Measurements from ENCODE around the gene DHRS7. TPM values are rescaled to one million over a fixed set of nuclear protein-coding genes. Genes with fewer than 3 reads are reported as not detected.

The DHRS7 gene
- total and polyA plus RNA-seq, 2 experiments from 2014 or later: 55.0 to 88.9 TPM

- H4K20me1 ChIP-seq (ENCODE audit: insufficient read depth): no peaks in the 10 kb centered on the region
- H3K4me1 ChIP-seq (ENCODE audit: insufficient read depth): peaks cover 32% of the 10 kb centered on the region
- no peak overlapping the region for H2AFZ ChIP-seq
- no peaks in the 10 kb centered on the region for H3K27me3 ChIP-seq (replicated peaks; ENCODE audit: insufficient read depth)
- H3F3A ChIP-seq (ENCODE audit: insufficient read depth): peaks cover 26% of the 10 kb centered on the region
- H3K9ac ChIP-seq: 0 out of 2 replicates have a peak overlapping the region, but pooled peaks have one; percentile 2
- H3K79me2 ChIP-seq (ENCODE audit: insufficient read depth): peaks cover 86% of the 10 kb centered on the region
- H3K4me2 ChIP-seq (ENCODE audit: unreplicated experiment): peak overlapping the region; percentile 96
- no peaks in the 10 kb centered on the region for H3K9me2 ChIP-seq (ENCODE audit: insufficient read depth)
- peak overlapping the region; percentile 58 for H3K27ac ChIP-seq
- no peaks in the 10 kb centered on the region for H3K36me3 ChIP-seq (ENCODE audit: low read depth)
- 60 to 61% methylated on average over 3 of the region's 3 CpGs for WGBS, 2 experiments (ENCODE audit: low coverage in 1 of 2, low lambda C conversion rate in 2 of 2, missing lambda C conversion rate in 2 of 2)
- TF ChIP-seq EZH2phosphoT487 (IDR thresholded peaks at IDR 0.05; ENCODE audit: insufficient read depth, low read depth): no peak
- no peak for TF ChIP-seq EZH2 (IDR thresholded peaks at IDR 0.05; ENCODE audit: insufficient read depth, poor library complexity, severe bottlenecking)
- H3K9me3 ChIP-seq (ENCODE audit: low read depth): no peaks in the 10 kb centered on the region
- in situ Hi-C loops (cut with MboI): no loop called here
- DNase-seq: peak; percentile 69
- no peak overlapping the region for H3K4me3 ChIP-seq
Observed at GRCh38 chr14:60095781-60096450, 69.3 kb downstream of the DHRS7 start.

GRCh38 chr14:60095231-60095630 is 70.0 kb downstream of the DHRS7 start:
- TF ChIP-seq EZH2phosphoT487 (IDR thresholded peaks at IDR 0.05; ENCODE audit: insufficient read depth, low read depth) (no peak), EZH2 (IDR thresholded peaks at IDR 0.05; ENCODE audit: insufficient read depth, poor library complexity, severe bottlenecking) (no peak)
- H3K4me1 ChIP-seq (ENCODE audit: insufficient read depth): peaks cover 37% of the 10 kb centered on the region
- peaks cover 80% of the 10 kb centered on the region for H3K79me2 ChIP-seq (ENCODE audit: insufficient read depth)
- no peaks in the 10 kb centered on the region for H3K36me3 ChIP-seq (ENCODE audit: low read depth)
- H3F3A ChIP-seq (ENCODE audit: insufficient read depth): peaks cover 26% of the 10 kb centered on the region
- no peak overlapping the region for H2AFZ ChIP-seq
- H3K9me3 ChIP-seq (ENCODE audit: low read depth): no peaks in the 10 kb centered on the region
- H3K9me2 ChIP-seq (ENCODE audit: insufficient read depth): no peaks in the 10 kb centered on the region
- no peaks in the 10 kb centered on the region for H4K20me1 ChIP-seq (ENCODE audit: insufficient read depth)
- no peak for DNase-seq
- no peaks in the 10 kb centered on the region for H3K27me3 ChIP-seq (replicated peaks; ENCODE audit: insufficient read depth)
- H3K4me3 ChIP-seq: peak overlapping the region; percentile 94; the same call in 1 of the 2 replicates
- in situ Hi-C loops (cut with MboI): no loop called here
- H3K4me2 ChIP-seq (ENCODE audit: unreplicated experiment): peak overlapping the region; percentile 96
- peak overlapping the region; percentile 58 for H3K27ac ChIP-seq
- H3K9ac ChIP-seq: no peak overlapping the region

DNA sequence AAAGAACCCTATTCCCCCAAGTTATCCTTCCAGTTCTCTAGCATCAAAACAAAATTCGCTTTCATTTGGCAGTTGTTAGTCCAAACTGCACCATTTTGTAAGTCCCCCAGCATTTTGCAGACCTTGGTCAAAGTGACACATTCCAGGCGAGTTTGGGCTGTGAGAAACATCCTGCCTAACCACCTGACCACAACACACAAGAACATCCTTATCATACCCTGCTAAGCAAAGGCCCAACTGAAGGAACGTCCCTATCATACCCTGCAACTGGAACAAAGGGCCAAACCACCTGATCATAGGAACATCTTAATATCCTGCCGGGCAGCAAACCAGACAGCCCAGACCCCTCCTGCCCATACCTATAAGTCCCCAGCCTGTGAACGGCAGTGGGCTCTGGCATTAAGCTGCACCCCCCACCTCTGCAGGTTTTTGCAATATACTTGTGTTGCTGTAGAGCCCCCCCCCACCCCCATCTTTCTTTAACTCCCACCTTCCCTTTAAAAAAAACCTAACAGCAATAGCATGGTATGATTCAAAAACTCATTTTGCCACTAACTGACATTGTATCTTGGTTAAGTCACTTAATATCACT is 70.8 kb downstream of the DHRS7 start:
- no peak overlapping the region for H3K9ac ChIP-seq
- peaks cover 26% of the 10 kb centered on the region for H3F3A ChIP-seq (ENCODE audit: insufficient read depth)
- H3K27ac ChIP-seq: peak overlapping the region; percentile 98
- peaks cover 37% of the 10 kb centered on the region for H3K4me1 ChIP-seq (ENCODE audit: insufficient read depth)
- H3K4me3 ChIP-seq: peak overlapping the region; percentile 94
- no peaks in the 10 kb centered on the region for H3K9me3 ChIP-seq (ENCODE audit: low read depth)
- no peak overlapping the region for H2AFZ ChIP-seq
- H3K36me3 ChIP-seq (ENCODE audit: low read depth): no peaks in the 10 kb centered on the region
- peaks cover 71% of the 10 kb centered on the region for H3K79me2 ChIP-seq (ENCODE audit: insufficient read depth)
- H3K4me2 ChIP-seq (ENCODE audit: unreplicated experiment): peak overlapping the region; percentile 96
- WGBS, 2 experiments (ENCODE audit: low coverage in 1 of 2, low lambda C conversion rate in 2 of 2, missing lambda C conversion rate in 2 of 2): 75 to 81% methylated on average over 5 of the region's 5 CpGs
- no peaks in the 10 kb centered on the region for H3K27me3 ChIP-seq (replicated peaks; ENCODE audit: insufficient read depth)
- peak; percentile 22 for DNase-seq
- TF ChIP-seq EZH2phosphoT487 (IDR thresholded peaks at IDR 0.05; ENCODE audit: insufficient read depth, low read depth) (no peak), EZH2 (IDR thresholded peaks at IDR 0.05; ENCODE audit: insufficient read depth, poor library complexity, severe bottlenecking) (no peak)
- H4K20me1 ChIP-seq (ENCODE audit: insufficient read depth): no peaks in the 10 kb centered on the region
- in situ Hi-C loops (cut with MboI): no loop called here
- no peaks in the 10 kb centered on the region for H3K9me2 ChIP-seq (ENCODE audit: insufficient read depth)

Other genes starting within 250 kb of the DHRS7 start
- gene LRRC9, start 245.3 kb downstream of the DHRS7 start, total RNA-seq (2014; rRNA removed; shearing (Covaris generic)): not detected in 2 replicates
- not detected in 2 replicates for gene LRRC9, start 245.3 kb downstream of the DHRS7 start, polyA plus RNA-seq (2016; fragmentation: Nextera tagmentation; extraction: Ambion mirVana)
- gene PCNX4, start 73.5 kb downstream of the DHRS7 start, total RNA-seq (2014; rRNA removed; shearing (Covaris generic)): 44.3 and 95.1 TPM in 2 replicates
- gene PCNX4, start 73.5 kb downstream of the DHRS7 start, polyA plus RNA-seq (2016; fragmentation: Nextera tagmentation; extraction: Ambion mirVana): 33.9 and 39.4 TPM in 2 replicates
- gene PPM1A, start 83.8 kb upstream of the DHRS7 start, total RNA-seq (2014; rRNA removed; shearing (Covaris generic)): 16.6 and 16.9 TPM in 2 replicates
- 21.5 and 26.2 TPM in 2 replicates for gene PPM1A, start 83.8 kb upstream of the DHRS7 start, polyA plus RNA-seq (2016; fragmentation: Nextera tagmentation; extraction: Ambion mirVana)